Calu3 (cell line): ENCODE measurements around the gene PSME1. TPM values are rescaled to one million over a fixed set of nuclear protein-coding genes. Genes with fewer than 3 reads are reported as not detected.

Source experiments
- BruUV-seq: library from RNA; stranded (reverse); fragments of 400-500 nt; replicated peaks from 2 replicates; lab custom pipeline; 2021; lab: Mats Ljungman, UMichigan
- CTCF ChIA-PET: fragments of 300-600 bp; sonication (Branson Sonifier 250); formaldehyde crosslinking; loops from one replicate; lab custom pipeline; 2022; ENCODE audit warnings: antibody characterized with exemption; lab: Charles Lee
- DNase-seq: peaks from one replicate; pipeline ENCODE4 v3.0.0; 2022
- H3K27ac Mint-ChIP-seq: one replicate; pipeline ENCODE4 v1.8.0; 2022; ENCODE audit warnings: mixed read lengths; ENCODE audit not compliant: unreplicated experiment
- H3K27me3 Mint-ChIP-seq: one replicate; pipeline ENCODE4 v1.8.0; 2022; ENCODE audit warnings: mixed read lengths; ENCODE audit not compliant: unreplicated experiment
- H3K36me3 Mint-ChIP-seq: one replicate; pipeline ENCODE4 v1.8.0; 2022; ENCODE audit warnings: mild to moderate bottlenecking, moderate library complexity, mixed read lengths; ENCODE audit not compliant: insufficient read depth, unreplicated experiment
- H3K4me1 Mint-ChIP-seq: one replicate; pipeline ENCODE4 v1.8.0; 2022; ENCODE audit warnings: mild to moderate bottlenecking, low read depth, mixed read lengths; ENCODE audit not compliant: unreplicated experiment
- H3K4me3 Mint-ChIP-seq: one replicate; pipeline ENCODE4 v1.8.0; 2022; ENCODE audit warnings: mild to moderate bottlenecking, low read depth, moderate library complexity, mixed read lengths; ENCODE audit not compliant: unreplicated experiment
- H3K9me3 Mint-ChIP-seq: one replicate; pipeline ENCODE4 v1.8.0; 2022; ENCODE audit warnings: low read depth, mixed read lengths; ENCODE audit not compliant: unreplicated experiment
- CTCF ChIP-seq: fragments of 200-600 bp; IDR thresholded peaks from one replicate; pipeline ENCODE4 v1.8.0; 2022; ENCODE audit warnings: antibody characterized with exemption; ENCODE audit not compliant: unreplicated experiment
- intact Hi-C: fragments of 100-400 bp; cut with micrococcal nuclease; formaldehyde crosslinking; loops from one replicate; pipeline ENCODE4 v1.10.0; 2022; ENCODE audit not compliant: unreplicated experiment
- total RNA-seq: library from RNA; stranded (reverse); gene quantifications from 2 replicates; pipeline ENCODE4 v1.2.3, GENCODE V29; 2022

Gene PSME1
- total RNA-seq, 1 experiment from 2014 or later: 259 TPM

GRCh38 chr14:24151404-24152080 lies 15.5 kb downstream of the PSME1 start:
- CTCF ChIA-PET: no interaction called here

DNA sequence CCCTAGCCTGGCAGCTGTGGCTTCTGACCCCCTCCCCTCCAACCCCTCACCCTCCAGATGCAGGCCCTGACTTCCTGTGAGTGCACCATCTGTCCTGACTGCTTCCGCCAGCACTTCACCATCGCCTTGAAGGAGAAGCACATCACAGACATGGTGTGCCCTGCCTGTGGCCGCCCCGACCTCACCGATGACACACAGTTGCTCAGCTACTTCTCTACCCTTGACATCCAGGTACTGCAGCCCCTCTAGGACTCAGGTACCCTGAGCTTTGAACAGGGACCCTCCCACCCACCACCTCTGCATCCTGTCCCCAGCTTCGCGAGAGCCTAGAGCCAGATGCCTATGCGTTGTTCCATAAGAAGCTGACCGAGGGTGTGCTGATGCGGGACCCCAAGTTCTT lies 19.1 kb downstream of the PSME1 start:
- no peaks in the 10 kb centered on the region for H3K27me3 Mint-ChIP-seq
- H3K9me3 Mint-ChIP-seq: no peaks in the 10 kb centered on the region
- intact Hi-C loops: no loop called here
- H3K27ac Mint-ChIP-seq: no peak overlapping the region
- peaks cover 7% of the 10 kb centered on the region for H3K4me1 Mint-ChIP-seq
- DNase-seq: no peak
- peaks cover 32% of the 10 kb centered on the region for H3K36me3 Mint-ChIP-seq
- H3K4me3 Mint-ChIP-seq: no peak overlapping the region
- CTCF ChIA-PET: interaction anchor here (1.6 kb wide), 1 partner anchor 8 kb away, joined by 5 read pairs; the partner anchor contains the start of gene PSME2
- TF ChIP-seq CTCF: no peak
- BruUV-seq: no TSS peak

More at GRCh38 chr14:24151404-24152080, 15.5 kb downstream of the PSME1 start:
- Mint-ChIP-seq H3K4me1 (peaks cover 17% of the 10 kb centered on the region), H3K9me3 (no peaks in the 10 kb centered on the region), H3K4me3 (no peak overlapping the region), H3K27ac (no peak overlapping the region), H3K36me3 (peaks cover 42% of the 10 kb centered on the region), H3K27me3 (no peaks in the 10 kb centered on the region)
- intact Hi-C loops: no loop called here
- no peak for DNase-seq
- TF ChIP-seq CTCF: no peak
- no TSS peak for BruUV-seq

- Mint-ChIP-seq H3K27ac (no peak overlapping the region), H3K9me3 (no peaks in the 10 kb centered on the region), H3K27me3 (no peaks in the 10 kb centered on the region), H3K36me3 (peaks cover 49% of the 10 kb centered on the region), H3K4me3 (no peak overlapping the region), H3K4me1 (peaks cover 15% of the 10 kb centered on the region)
- no TSS peak for BruUV-seq
- DNase-seq: no peak
- CTCF ChIA-PET: no interaction called here
- intact Hi-C loops: no loop called here
- TF ChIP-seq CTCF: no peak
Measured at GRCh38 chr14:24156840-24157239, 20.8 kb downstream of the PSME1 start.

DNA sequence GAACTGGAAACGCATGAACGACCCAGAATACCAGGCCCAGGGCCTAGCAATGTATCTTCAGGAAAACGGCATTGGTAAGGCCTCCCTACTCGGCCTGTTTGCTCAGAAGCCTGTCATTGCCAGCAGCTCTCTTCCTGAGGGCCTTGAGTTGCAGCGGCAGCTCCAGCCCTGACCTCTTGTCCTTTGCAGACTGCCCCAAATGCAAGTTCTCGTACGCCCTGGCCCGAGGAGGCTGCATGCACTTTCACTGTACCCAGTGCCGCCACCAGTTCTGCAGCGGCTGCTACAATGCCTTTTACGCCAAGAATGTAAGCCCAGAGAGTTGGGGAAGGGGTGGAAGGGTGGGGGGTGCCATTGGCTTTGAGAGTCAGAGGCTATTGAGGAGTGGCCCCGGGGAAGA lies 21.3 kb downstream of the PSME1 start:
- intact Hi-C loops: no loop called here
- TF ChIP-seq CTCF: no peak
- Mint-ChIP-seq H3K9me3 (no peaks in the 10 kb centered on the region), H3K27me3 (no peaks in the 10 kb centered on the region), H3K4me3 (no peak overlapping the region), H3K36me3 (peaks cover 53% of the 10 kb centered on the region), H3K27ac (no peak overlapping the region), H3K4me1 (peaks cover 15% of the 10 kb centered on the region)
- no TSS peak for BruUV-seq
- CTCF ChIA-PET: no interaction called here
- no peak for DNase-seq
